Subcutaneous adipose tissue (tissue), 4 donors: Measurements from ENCODE around the gene ZBTB20. TPM values are rescaled to one million over a fixed set of nuclear protein-coding genes. Genes with fewer than 3 reads are reported as not detected.

ENCODE experiments used
- CTCF ChIP-seq: fragments of 450-650 bp; IDR thresholded peaks from one replicate; pipeline ENCODE4 v1.5.1; 2016; ENCODE audit warnings: low read depth, mild to moderate bottlenecking, control low read depth, antibody characterized with exemption, moderate library complexity
- total RNA-seq, 4 donors: library from RNA; depleted of rRNA; stranded (reverse); fragments of >200 nt; gene quantifications; one replicate each; pipeline ENCODE4 v1.1.0, GENCODE V29; 2016

Gene ZBTB20
- total RNA-seq, 4 donors from 2014 or later = 60.3 to 93.4 (median 69.1) TPM

- TF ChIP-seq CTCF = no peak
These were observed 9.1 kb upstream of the ZBTB20 start for GRCh38 chr3:115156046-115156654.

- no peak for TF ChIP-seq CTCF
These were observed 7.5 kb upstream of the ZBTB20 start for GRCh38 chr3:115154611-115155010.

- TF ChIP-seq CTCF = no peak
These were observed 4.8 kb upstream of the ZBTB20 start for GRCh38 chr3:115151921-115152320.

- no peak for TF ChIP-seq CTCF
These were observed 1.2 kb upstream of the ZBTB20 start for GRCh38 chr3:115148142-115148790.

GRCh38 chr3:115147329-115148141, 447 bp upstream of the ZBTB20 start:
- no peak for TF ChIP-seq CTCF

GRCh38 chr3:115146032-115146417, 1.1 kb downstream of the ZBTB20 start:
- no peak for TF ChIP-seq CTCF
